HUES48 (cell line): Measurements from ENCODE around the gene SLC6A1.

Source experiments
- H3K27ac ChIP-seq: one replicate; pipeline ENCODE4 v1.7.0; 2013; ENCODE audit warnings: low read depth, low read length, inconsistent platforms
- H3K27me3 ChIP-seq: 2 replicates; pipeline ENCODE4 v1.6.1; 2013; ENCODE audit warnings: mild to moderate bottlenecking, low read length; ENCODE audit not compliant: control insufficient read depth, insufficient read depth
- H3K36me3 ChIP-seq: 2 replicates; pipeline ENCODE4 v1.6.1; 2013; ENCODE audit warnings: low read length; ENCODE audit not compliant: control insufficient read depth, insufficient read depth
- H3K4me1 ChIP-seq: 2 replicates; pipeline ENCODE4 v1.6.1; 2013; ENCODE audit warnings: mild to moderate bottlenecking, low read length; ENCODE audit not compliant: control insufficient read depth, insufficient read depth
- H3K4me3 ChIP-seq: 2 replicates; pipeline ENCODE4 v1.5.1; 2013; ENCODE audit warnings: mild to moderate bottlenecking, low read depth, low read length
- H3K9ac ChIP-seq: 2 replicates; pipeline ENCODE4 v1.6.1; 2013; ENCODE audit warnings: mild to moderate bottlenecking, low read depth, low read length, moderate library complexity
- H3K9me3 ChIP-seq: 2 replicates; pipeline ENCODE4 v1.6.1; 2013; ENCODE audit warnings: low read length; ENCODE audit not compliant: control insufficient read depth, insufficient read depth

SLC6A1 gene

GRCh38 chr3:11005686-11006256 is 13.2 kb downstream of the SLC6A1 start:
- Histone ChIP-seq H3K4me3 (no peak overlapping the region), H3K9me3 (no peaks in the 10 kb centered on the region), H3K36me3 (no peaks in the 10 kb centered on the region), H3K27me3 (no peaks in the 10 kb centered on the region), H3K9ac (no peak overlapping the region), H3K27ac (no peak overlapping the region), H3K4me1 (0 out of 2 replicates have a peak, but pooled peaks cover 5% of the 10 kb centered on the region)

- H3K36me3 ChIP-seq, result no peaks in the 10 kb centered on the region
- H3K27me3 ChIP-seq, result no peaks in the 10 kb centered on the region
- H3K9ac ChIP-seq, result no peak overlapping the region
- H3K27ac ChIP-seq, result no peak overlapping the region
- H3K9me3 ChIP-seq, result no peaks in the 10 kb centered on the region
- no peak overlapping the region for H3K4me3 ChIP-seq
- H3K4me1 ChIP-seq, result 0 out of 2 replicates have a peak, but pooled peaks cover 5% of the 10 kb centered on the region
Observed at GRCh38 chr3:11006986-11007933, 14.7 kb downstream of the SLC6A1 start.

- Histone ChIP-seq H3K27me3 (no peaks in the 10 kb centered on the region), H3K27ac (no peak overlapping the region), H3K4me3 (no peak overlapping the region), H3K9ac (no peak overlapping the region), H3K4me1 (0 out of 2 replicates have a peak, but pooled peaks cover 5% of the 10 kb centered on the region), H3K9me3 (no peaks in the 10 kb centered on the region), H3K36me3 (no peaks in the 10 kb centered on the region)
Observed at GRCh38 chr3:11009898-11010297, 17.4 kb downstream of the SLC6A1 start.

- H3K27me3 ChIP-seq, result no peaks in the 10 kb centered on the region
- H3K36me3 ChIP-seq, result no peaks in the 10 kb centered on the region
- no peak overlapping the region for H3K9ac ChIP-seq
- H3K27ac ChIP-seq, result no peak overlapping the region
- H3K4me1 ChIP-seq, result 0 out of 2 replicates have a peak, but pooled peaks cover 5% of the 10 kb centered on the region
- no peaks in the 10 kb centered on the region for H3K9me3 ChIP-seq
- H3K4me3 ChIP-seq, result no peak overlapping the region
Observed at GRCh38 chr3:11010426-11011165, 18.0 kb downstream of the SLC6A1 start.

- H3K4me1 ChIP-seq, result 0 out of 2 replicates have a peak, but pooled peaks cover 5% of the 10 kb centered on the region
- H3K27me3 ChIP-seq, result no peaks in the 10 kb centered on the region
Observed at GRCh38 chr3:11014253-11014652, 21.7 kb downstream of the SLC6A1 start.

GRCh38 chr3:11014752-11015151 is 22.2 kb downstream of the SLC6A1 start:
- Histone ChIP-seq H3K4me3 (no peak overlapping the region), H3K27me3 (no peaks in the 10 kb centered on the region), H3K27ac (no peak overlapping the region), H3K9me3 (no peaks in the 10 kb centered on the region), H3K9ac (no peak overlapping the region), H3K4me1 (0 out of 2 replicates have a peak, but pooled peaks cover 2% of the 10 kb centered on the region), H3K36me3 (no peaks in the 10 kb centered on the region)

More at GRCh38 chr3:11014253-11014652, 21.7 kb downstream of the SLC6A1 start:
- no peaks in the 10 kb centered on the region for H3K36me3 ChIP-seq
- H3K9me3 ChIP-seq, result no peaks in the 10 kb centered on the region
- no peak overlapping the region for H3K4me3 ChIP-seq
- H3K27ac ChIP-seq, result no peak overlapping the region
- no peak overlapping the region for H3K9ac ChIP-seq

- H3K27me3 ChIP-seq, result no peaks in the 10 kb centered on the region
- no peak overlapping the region for H3K4me3 ChIP-seq
Observed at GRCh38 chr3:11015369-11015768, 22.8 kb downstream of the SLC6A1 start.

GRCh38 chr3:11016727-11017126 is 24.2 kb downstream of the SLC6A1 start:
- H3K27me3 ChIP-seq, result no peaks in the 10 kb centered on the region
- no peak overlapping the region for H3K9ac ChIP-seq
- H3K4me3 ChIP-seq, result no peak overlapping the region
- H3K4me1 ChIP-seq, result no peaks in the 10 kb centered on the region
- no peaks in the 10 kb centered on the region for H3K36me3 ChIP-seq
- no peaks in the 10 kb centered on the region for H3K9me3 ChIP-seq
- no peak overlapping the region for H3K27ac ChIP-seq

More at GRCh38 chr3:11015369-11015768, 22.8 kb downstream of the SLC6A1 start:
- Histone ChIP-seq H3K27ac (no peak overlapping the region), H3K9ac (no peak overlapping the region), H3K4me1 (no peaks in the 10 kb centered on the region), H3K36me3 (no peaks in the 10 kb centered on the region), H3K9me3 (no peaks in the 10 kb centered on the region)

GRCh38 chr3:11019116-11019819 is 26.7 kb downstream of the SLC6A1 start:
- Histone ChIP-seq H3K4me1 (no peaks in the 10 kb centered on the region), H3K27me3 (no peaks in the 10 kb centered on the region), H3K9ac (no peak overlapping the region), H3K4me3 (no peak overlapping the region), H3K36me3 (no peaks in the 10 kb centered on the region), H3K9me3 (no peaks in the 10 kb centered on the region), H3K27ac (no peak overlapping the region)

GRCh38 chr3:11020764-11021163 is 28.2 kb downstream of the SLC6A1 start:
- Histone ChIP-seq H3K36me3 (no peaks in the 10 kb centered on the region), H3K27ac (no peak overlapping the region), H3K27me3 (no peaks in the 10 kb centered on the region), H3K9ac (no peak overlapping the region), H3K4me1 (no peaks in the 10 kb centered on the region), H3K9me3 (no peaks in the 10 kb centered on the region), H3K4me3 (no peak overlapping the region)
